Omental fat pad (tissue), 4 donors: ENCODE results near the gene SLC39A11. TPM values are rescaled to one million over a fixed set of nuclear protein-coding genes. Genes with fewer than 3 reads are reported as not detected.

Source experiments
- ATAC-seq: fragments of 150-250 bp; one replicate; pipeline ENCODE4 v1.9.1; 2016; ENCODE audit warnings: mild to moderate bottlenecking, moderate library complexity; ENCODE audit not compliant: low FRiP score
- DNase-seq: peaks from one replicate; pipeline ENCODE4 v3.0.0-alpha.2; 2019; ENCODE audit warnings: low spot score
- total RNA-seq, 4 donors: library from RNA; depleted of rRNA; stranded (reverse); fragments of >200 nt; gene quantifications; one replicate each; pipeline ENCODE4 v1.1.0, GENCODE V29; 2016
- TF ChIP-seq, protein P1 (sequence below), 3 donors: fragments of 450-650 bp; IDR thresholded peaks; one replicate each; pipeline ENCODE4 v1.5.1; 2016 to 2017; ENCODE audit warnings: antibody characterized with exemption in 3 of 3, mild to moderate bottlenecking in 3 of 3, moderate library complexity in 2 of 3

The SLC39A11 gene
- total RNA-seq, 4 donors from 2014 or later, result 18.8 to 42.4 (median 31.3) TPM

DNA sequence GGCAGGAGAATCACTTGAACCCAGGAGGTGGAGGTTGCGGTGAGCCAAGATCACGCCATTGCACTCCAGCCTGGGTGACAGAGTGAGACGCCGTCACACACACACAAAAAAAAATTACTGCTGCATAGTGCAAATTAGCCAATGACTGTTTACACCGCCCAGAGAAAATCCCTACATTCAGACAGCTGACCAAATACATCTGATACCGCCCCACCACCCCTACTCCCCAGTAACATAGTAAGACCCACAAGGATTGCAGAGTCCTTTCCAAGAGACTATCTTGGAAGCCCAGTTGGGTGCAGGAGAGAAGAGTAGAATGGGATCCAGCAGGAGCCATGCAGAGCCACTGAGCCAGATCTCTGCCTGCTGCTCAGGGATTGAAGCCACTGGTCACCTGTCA, 63.5 kb downstream of the SLC39A11 start:
- TF ChIP-seq, protein P1, sequence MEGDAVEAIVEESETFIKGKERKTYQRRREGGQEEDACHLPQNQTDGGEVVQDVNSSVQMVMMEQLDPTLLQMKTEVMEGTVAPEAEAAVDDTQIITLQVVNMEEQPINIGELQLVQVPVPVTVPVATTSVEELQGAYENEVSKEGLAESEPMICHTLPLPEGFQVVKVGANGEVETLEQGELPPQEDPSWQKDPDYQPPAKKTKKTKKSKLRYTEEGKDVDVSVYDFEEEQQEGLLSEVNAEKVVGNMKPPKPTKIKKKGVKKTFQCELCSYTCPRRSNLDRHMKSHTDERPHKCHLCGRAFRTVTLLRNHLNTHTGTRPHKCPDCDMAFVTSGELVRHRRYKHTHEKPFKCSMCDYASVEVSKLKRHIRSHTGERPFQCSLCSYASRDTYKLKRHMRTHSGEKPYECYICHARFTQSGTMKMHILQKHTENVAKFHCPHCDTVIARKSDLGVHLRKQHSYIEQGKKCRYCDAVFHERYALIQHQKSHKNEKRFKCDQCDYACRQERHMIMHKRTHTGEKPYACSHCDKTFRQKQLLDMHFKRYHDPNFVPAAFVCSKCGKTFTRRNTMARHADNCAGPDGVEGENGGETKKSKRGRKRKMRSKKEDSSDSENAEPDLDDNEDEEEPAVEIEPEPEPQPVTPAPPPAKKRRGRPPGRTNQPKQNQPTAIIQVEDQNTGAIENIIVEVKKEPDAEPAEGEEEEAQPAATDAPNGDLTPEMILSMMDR (IDR thresholded peaks at IDR 0.05), result no peak

DNA sequence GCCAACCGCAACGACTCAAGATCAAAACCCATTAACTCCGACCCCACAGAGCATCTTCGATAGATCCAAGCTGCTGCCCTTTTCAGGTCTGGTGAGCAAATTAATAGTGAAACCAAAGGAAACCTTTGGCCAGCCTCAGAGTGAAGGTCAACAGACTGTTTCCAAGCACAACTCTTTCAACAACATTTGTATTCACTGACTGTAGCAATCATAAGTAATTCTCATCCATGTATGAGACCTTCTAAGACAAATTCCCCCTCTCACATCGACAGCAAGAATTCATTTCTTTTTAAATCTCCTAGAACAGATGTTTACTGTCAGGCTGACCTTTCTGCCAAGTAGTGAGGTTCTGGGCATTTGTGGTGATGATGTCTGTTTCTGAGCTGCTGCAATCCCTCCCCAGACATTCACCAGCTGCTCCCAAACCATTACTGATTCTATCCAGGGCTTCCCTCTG, 64.2 kb downstream of the SLC39A11 start:
- TF ChIP-seq, protein P1 (IDR thresholded peaks at IDR 0.05), result no peak
- ATAC-seq, result no peak
- no peak for DNase-seq

More for the DNA sequence above, 63.5 kb downstream of the SLC39A11 start:
- no peak for ATAC-seq
- DNase-seq, result no peak

DNA sequence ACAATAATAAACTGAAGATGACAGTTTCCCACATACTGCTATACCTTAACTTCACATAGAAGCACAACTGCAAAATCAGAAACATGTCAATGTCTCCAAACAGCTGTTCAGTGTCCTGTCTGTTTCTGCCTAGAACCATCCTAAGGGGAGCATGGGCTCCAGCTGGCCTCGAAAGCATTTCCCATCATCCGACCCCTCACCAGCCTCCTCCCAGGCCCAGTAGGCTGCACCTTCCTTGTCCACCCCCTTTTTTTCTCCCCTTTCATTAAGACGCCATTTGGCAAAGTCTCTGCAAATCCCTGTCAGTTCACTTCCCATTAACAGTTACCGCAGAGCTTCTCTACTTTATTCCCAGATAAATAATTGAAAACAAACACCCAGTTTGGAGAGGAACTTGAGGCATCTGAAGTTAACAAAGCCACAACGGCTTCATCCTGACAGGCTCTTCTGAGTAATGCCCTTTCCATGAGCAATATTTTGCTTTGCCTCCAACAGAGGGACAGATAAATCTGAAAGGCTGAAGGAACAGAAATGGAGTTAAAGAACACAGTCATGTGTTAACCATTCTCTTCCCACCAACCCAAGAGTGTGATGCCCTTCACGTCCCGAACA, 65.3 kb downstream of the SLC39A11 start:
- ATAC-seq (no peak), DNase-seq (no peak)
- TF ChIP-seq, protein P1 (IDR thresholded peaks at IDR 0.05), result no peak

DNA sequence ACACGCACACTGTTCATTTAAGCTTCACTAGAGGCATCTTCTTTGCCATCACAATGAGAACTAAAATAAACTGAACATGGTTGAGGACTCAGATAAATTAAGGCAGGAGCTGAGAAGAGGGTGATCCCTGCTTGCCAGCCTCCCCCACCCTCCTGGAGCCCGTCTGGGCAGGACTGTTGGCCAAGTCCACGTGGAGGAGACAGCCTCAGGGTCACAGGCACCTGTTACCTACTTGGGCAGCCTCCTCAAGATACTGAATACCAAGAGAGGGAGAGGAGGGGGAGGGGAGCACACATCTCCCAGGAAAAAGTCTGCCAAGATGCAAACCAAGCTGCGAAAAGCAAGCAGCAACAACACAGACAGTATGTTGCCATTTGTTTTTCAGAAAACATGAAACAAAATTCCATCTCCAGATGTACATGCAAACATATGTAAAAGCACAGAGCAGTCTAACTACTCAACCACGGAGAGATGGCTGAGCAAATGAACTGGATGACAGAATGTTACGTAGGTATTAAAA, 67.4 kb downstream of the SLC39A11 start:
- TF ChIP-seq, protein P1 (IDR thresholded peaks at IDR 0.05), result no peak
- no peak for ATAC-seq
- DNase-seq, result no peak

DNA sequence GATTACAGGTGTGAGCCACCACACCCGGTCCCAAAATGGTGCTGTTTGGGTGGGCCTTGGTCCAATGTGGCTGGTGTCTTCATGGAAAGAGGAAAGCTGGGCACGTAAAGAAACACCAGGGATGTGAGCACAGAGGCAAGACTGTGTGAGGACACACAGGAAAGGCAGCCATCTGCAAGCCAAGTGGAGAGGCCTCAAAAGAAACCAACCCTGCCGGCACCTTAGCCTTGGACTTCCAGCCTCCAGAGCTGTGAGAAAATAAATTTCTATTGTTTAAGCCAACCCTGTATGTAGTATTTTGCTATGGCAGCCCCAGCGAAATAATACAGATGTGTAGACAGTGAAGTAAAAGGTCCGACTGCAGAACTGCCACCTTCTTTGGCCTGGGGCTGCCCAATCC, 68.7 kb downstream of the SLC39A11 start:
- no peak for ATAC-seq
- TF ChIP-seq, protein P1 (IDR thresholded peaks at IDR 0.05), result no peak

DNA sequence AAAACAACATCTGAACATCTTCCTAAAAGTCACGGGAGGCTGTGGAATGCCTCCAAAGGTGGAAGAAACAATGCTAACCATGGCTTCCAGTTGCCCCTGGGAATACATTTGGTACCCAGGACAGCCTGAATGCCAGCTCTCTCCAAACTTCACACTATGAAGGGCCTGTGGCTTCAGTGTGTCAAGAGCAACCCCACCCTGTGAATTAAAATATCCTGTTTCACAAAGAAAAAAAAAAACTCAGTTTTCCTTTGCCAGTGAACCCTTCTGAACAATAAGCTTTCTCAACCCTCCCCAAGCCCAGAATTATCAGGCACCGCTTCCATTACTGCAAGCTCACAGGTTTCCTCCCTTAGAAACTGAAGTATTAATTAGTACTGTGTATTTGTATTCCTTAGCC, 69.8 kb downstream of the SLC39A11 start:
- TF ChIP-seq, protein P1 (IDR thresholded peaks at IDR 0.05), result no peak
- no peak for DNase-seq
- ATAC-seq, result no peak

More for the DNA sequence above, 68.7 kb downstream of the SLC39A11 start:
- DNase-seq, result no peak

DNA sequence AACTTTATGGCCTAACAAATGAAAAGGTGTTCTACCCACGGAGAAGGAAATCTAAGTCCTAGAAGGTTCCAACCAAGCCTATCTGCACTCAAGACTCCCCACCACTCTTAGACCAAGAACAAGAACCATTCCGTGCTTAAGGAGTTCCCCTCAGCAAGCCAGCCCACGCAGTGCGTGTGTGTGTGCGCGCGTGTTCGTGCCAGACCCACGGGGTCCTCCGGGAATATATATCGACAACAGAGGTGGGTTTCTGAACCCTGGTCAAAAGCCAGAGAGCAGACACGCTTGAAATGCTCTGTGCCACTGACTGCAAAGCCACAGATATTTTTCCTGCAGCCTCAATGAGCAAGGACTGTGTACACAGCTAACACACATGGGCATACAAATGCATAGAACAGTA, 70.7 kb downstream of the SLC39A11 start:
- DNase-seq (no peak), ATAC-seq (no peak)
- TF ChIP-seq, protein P1 (IDR thresholded peaks at IDR 0.05), result no peak
